ENCODE results near the gene C12orf75.
A peak's percentile ranks its signal among the peaks of the same experiment; 100 is the strongest.
"Not testable (repeated sequence)": the region's sequence is repeated elsewhere in the genome, so short reads cannot be mapped to it uniquely, and the experiment has no call there.

The C12orf75 gene

DNA sequence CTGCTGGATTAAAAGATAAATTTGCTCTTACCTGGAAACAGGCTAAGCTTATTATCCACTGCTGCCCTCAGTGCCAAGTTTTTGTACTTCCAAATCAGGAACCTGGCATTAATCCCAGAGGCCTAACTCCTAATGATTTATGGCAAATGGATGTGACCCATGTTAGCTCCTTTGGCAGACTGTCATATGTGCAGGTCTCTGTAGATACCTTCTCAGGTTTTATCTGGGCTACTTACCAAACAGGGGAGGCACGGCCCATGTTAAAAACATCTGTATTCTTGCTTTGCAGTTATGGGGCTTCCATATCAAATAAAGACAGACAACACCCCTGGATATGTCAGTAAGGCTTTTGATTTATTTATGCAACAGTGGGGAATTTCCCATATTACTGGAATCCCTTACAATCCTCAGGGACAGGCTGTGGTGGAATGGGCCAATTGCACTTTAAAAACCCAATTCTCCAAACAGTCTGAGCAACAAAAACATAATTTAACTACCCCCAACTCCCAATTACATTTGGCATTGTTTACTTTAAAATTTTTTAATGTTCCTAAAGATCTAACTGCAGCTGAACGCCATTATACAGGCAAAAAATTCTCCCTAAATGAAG, 19.9 kb upstream of the C12orf75 start:
- DNase-seq = not testable (repeated sequence)

DNA sequence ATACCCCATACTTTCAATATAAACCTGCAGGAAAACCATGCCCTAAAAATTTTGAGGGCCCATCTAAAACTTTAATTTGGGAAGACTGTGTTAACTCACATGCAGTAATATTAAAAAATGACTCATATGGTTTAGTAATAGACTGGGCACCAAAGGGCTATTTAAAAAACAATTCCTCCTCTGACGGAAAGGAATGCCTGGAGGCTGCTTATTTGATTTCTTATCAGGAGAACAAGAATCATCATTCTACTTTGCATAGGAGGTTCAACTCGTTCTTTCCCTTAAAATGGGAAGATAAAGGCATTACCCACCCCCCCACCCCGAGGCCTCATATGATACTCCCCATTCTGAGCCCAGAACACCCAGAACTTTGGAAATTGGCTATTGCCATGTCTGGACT, 18.6 kb upstream of the C12orf75 start:
- DNase-seq = peak; percentile 51

GRCh38 chr12:105313755-105314154, 16.7 kb upstream of the C12orf75 start:
- DNase-seq = not testable (repeated sequence)

DNA sequence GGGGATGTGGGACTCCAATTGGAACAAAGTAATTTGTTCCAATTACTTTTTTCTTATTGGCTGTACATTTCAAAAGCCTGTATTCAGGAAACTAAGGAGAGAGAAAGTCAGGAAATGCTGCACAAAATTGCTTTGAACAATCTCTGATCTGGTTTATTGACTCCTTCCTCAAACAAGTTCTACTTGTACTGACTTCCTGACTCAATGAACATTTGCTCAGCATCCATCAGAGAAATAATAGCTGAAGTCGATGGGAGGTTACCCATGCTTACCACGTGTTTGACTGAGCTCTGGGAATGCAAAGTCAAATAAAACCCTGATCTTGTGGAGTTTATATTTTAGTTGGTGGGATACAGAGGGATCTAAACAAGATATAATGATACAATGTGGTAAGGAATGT, 15.4 kb upstream of the C12orf75 start:
- DNase-seq = no peak

- no peak for DNase-seq
Measured at GRCh38 chr12:105315726-105316125, 14.8 kb upstream of the C12orf75 start.

DNA sequence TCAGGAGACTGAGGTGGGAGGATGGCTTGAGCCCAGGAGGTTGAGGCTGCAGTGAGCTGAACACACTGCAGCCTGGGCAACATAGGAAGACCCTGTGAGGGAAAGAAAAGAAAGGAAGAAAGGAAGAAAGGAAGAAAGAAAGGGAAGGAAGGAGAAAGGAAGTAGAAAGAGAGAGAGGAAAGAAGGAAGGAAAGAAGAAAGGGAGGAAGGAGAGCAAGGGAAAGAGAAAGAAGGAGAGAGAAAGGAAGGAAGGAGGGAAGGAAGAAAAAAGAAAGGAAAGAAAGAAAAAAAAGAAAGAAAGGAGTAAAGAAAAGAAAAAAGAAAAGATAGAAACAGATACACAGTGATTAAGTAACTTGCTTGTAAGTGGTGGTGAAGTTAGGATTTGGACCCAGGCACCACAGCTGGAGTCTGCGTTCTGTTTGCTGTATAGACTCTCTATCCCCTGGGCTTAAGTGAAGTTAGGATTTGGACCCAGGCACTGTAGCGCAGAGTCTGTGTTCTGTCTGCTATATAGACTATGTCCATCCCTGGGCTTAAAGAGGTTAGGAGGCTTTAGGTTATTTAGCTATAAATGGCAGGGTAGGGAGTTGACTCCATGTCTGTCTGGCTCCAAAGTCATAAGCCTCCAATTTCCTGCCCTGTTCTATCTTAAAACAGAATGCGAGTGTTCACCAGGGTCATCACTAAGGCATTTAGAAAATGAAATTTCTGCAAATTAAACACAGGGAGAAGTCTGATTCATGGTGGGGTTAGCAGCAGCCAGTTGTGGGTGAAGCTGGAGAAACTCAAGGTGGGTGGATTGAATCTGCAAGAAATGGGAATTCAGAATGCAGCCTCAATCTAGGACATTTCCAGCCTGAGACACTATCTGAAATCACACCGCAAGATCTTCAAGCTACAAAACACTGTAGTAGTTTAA, 13.3 kb upstream of the C12orf75 start:
- peak; percentile 87 for DNase-seq

- DNase-seq = peak; percentile 65
Measured at GRCh38 chr12:105317942-105318621, 12.4 kb upstream of the C12orf75 start.

GRCh38 chr12:105318651-105319483, 11.6 kb upstream of the C12orf75 start:
- no peak for DNase-seq

GRCh38 chr12:105319691-105320209, 10.7 kb upstream of the C12orf75 start:
- no peak for DNase-seq

- no peak for DNase-seq
Measured at GRCh38 chr12:105321125-105321524, 9.4 kb upstream of the C12orf75 start.

- peak; percentile 47 for DNase-seq
Measured at GRCh38 chr12:105322070-105322469, 8.4 kb upstream of the C12orf75 start.

- no peak for DNase-seq
Measured at GRCh38 chr12:105324704-105325103, 5.8 kb upstream of the C12orf75 start.

DNA sequence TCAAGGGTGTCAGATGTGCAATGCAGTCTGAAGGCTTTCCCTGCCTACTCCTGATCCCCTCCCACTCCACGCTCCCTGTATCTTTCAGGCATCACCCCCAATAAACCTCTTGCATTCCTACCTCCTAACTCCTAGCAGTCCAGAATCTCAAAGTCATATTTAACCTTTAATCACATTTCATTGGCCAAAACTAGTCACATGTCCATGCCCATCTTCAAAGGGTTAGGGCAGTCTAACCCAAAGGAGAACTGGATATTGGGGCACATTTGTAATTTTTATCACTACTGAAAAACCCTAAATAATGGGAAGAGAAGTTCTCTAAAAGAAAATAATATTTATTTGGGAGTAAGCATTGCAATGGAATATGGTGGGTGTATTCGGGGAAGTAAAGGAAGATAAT, 5.4 kb upstream of the C12orf75 start:
- DNase-seq = no peak

DNA sequence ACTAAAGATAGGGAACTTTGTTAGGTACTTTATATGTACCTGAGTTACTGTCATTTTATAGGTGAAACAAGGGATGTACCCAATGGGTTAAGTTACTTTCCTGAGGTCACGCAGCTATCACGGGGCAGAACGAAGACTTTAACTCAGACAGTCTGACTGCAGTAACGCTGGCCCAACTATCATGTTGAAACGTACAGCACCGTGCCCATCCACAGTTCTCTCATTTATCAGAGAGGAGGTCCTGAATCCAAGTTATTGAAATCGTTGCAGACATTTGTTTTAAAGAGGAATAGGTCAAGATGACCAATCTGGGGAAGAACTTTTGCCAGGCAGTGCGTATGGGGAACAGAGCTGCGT, 587 bp upstream of the C12orf75 start:
- no peak for DNase-seq

DNA sequence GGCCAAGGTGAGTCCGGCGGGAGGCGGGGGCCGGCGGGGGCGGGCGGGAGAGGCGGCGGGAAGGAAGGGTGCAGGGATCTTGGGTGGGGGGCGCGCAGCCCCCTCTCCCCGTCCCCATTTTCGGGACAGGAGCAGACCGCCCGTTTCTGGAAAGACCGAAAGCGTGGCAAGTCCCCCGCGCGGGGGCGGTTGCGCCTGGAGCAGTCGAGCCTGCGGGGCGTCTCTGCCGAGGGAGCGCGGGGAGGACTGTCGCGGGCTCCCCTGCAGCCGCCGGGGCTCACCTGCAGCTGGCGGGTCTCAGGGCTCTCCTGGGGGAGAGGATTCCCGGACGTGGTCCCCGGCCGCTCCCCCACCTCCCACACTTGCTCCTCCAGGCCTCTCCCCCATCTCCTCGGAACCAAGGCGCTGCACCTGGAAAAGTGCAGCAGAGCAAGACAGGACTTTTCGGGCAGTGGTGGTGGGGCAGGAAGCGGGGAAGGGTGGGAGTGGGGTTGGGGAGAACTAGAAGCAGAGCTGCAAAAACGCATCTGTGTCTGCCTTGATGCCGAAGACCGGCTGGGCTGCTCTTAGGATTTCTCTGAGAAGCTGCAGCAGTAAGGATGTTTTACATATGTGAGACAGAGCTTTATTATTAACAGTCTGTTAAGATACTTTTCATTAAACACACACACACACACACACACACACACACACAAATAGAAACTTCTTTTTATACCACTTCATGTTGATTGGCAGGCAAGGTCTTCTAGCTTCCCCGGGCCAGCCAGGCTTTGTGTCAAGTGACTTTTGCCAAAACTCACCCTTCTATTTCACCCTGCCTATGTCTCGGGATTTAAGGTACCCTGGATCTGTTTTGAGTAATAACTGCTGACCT, 677 bp downstream of the C12orf75 start:
- DNase-seq = peak; percentile 44

DNA sequence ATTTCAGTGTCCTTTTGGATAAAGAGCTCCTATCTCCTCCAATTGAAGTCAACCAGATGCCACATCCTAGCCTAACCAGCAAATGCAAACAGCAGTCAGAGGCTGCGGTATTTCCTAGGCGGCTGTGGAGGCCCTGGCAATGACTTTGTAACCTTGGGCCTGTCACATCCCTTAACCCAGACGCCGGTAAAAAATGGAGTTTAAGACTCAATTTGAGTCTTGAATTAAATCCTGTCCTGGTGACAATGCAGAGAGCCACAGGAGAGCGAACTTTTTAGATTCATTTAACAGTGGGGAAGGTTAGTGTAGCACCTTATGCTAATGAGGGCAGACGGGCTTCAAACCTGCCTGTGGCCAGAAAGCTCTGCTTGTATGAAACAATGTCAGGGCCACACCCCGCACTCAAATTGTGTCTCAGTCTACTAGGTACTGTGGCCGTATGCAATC, 1.3 kb downstream of the C12orf75 start:
- DNase-seq = peak; percentile 40

GRCh38 chr12:105332286-105332685, 1.8 kb downstream of the C12orf75 start:
- peak; percentile 76 for DNase-seq

DNA sequence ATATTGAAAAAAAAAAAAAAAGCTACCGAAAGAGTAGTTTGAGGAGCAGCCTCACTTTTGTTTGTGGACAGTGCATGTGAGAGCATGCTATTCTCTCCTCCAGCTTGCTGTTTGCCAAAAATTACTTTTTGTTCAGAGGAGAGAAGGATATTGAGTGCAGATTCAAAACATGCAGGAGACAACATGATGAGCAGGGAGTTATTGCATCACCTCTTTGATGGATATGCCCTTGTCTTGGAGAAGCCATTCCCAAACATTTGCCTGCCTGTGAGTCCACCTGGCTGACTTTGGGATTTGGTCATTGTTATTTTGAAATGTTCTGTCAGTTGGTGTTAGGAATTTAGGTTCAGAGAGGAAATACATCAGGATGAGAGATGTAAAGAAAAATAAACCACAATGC, 2.4 kb downstream of the C12orf75 start:
- no peak for DNase-seq

DNA sequence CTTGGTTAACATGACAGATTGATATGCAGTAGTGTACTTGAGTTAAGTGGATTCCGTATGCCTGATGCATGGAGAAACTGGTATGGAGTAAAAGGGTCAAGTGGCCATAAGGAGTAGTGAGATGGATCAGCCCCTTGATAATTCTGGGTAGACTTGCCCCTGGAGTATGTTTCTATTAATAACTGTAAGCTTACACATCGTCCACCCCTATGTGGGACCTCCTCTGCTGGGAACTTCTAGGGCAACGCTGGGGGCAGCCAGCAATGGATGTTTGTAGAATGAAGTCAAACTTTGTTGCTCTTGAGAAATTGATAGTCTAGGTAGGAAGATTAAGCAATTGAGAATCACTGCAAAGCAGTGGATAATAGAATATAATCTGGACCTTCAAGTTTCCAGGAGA, 3.5 kb downstream of the C12orf75 start:
- peak; percentile 89 for DNase-seq

DNA sequence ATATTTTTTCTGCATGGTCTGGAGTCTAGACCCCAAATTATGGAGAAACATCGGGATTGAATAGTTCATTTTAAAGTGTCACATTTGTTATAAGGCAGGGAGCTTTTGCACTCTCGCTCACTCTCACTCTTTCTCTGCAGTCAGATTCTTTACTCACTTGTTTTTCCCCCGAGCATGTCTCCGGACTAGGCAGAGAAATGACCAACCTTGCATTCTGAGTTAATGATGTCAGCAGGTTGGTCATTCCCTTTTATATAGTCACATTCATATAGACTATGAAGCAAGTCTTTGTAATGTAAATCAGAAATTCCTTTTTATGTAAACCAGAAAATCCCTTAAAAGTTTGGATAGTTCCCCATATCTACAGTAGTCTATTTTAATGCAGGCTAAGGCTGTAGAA, 4.1 kb downstream of the C12orf75 start:
- DNase-seq = peak; percentile 88

DNA sequence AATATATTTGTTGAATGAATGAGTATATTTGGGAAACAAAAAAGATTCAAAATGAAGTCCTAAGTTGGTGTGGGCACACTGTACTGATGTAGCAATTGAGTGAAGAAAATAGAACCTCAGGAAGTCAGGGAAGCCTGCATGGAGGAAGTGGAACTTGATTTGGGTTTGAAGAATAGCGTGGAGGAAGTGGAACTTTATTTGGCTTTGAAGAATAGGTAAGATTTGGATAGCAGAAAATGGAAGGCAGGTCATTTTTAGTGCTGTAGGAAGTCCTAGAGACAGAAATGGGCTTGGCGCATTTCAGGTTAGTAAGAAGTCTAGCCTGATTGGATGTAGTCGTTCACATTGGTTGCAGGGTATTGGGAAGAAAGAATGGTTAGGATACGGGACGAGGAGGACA, 5.4 kb downstream of the C12orf75 start:
- no peak for DNase-seq

GRCh38 chr12:105336411-105336810, 5.9 kb downstream of the C12orf75 start:
- no peak for DNase-seq

All from EL (cell line).